NCI-H2196 (cell line): ENCODE measurements around the gene ASB11.

Experiments used
- DNase-seq: peaks from one replicate; lab custom pipeline; 2025; ENCODE audit not compliant: unreplicated experiment; lab: John Stamatoyannopoulos, UW

The ASB11 gene, protein sequence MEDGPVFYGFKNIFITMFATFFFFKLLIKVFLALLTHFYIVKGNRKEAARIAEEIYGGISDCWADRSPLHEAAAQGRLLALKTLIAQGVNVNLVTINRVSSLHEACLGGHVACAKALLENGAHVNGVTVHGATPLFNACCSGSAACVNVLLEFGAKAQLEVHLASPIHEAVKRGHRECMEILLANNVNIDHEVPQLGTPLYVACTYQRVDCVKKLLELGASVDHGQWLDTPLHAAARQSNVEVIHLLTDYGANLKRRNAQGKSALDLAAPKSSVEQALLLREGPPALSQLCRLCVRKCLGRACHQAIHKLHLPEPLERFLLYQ

DNA sequence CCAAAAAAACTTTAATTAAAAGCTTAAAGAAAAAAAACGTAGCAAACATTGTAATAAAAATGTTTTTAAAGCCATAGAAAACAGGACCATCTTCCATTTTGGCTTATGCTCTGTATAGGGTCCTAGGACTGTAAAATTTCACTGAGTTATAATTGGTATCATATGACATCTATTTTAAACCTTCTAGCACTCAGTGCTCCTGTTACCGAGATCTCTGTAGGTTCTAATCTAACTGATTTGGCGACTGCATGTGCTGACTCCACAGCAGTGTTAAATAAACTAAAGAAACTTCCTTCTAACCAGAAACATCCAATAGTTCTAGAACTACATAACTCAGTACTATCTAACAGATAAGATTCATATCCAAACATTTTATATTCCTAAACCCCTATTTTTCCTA, at the start of gene ASB11:
Gene ASB11, minus strand, starts transcription at position 132 of the 400 bp plus-strand sequence. Its CDS starts 35 bp downstream, at position 97.
- DNase-seq = no peak

DNA sequence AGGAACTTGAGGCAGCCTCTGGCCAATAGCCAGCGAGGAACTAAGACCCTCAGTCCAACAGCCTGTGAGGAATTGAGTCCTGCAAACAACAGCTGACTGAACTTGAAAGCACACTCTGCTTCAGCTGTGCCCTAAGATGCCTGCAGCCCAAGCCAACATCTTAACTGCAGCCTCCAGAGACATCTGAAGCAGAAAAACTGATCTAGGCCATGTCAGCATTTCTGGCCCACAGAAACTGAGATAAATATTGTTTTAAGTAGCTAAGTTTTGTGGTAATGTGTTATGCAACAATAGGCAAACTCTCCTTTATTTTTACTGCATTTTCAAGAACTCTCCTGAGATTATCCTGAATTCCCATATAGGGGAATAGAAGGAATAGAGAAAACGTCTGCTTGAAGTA, 44.3 kb upstream of the ASB11 start:
- no peak for DNase-seq

- DNase-seq = no peak
Observed at GRCh38 chrX:15358533-15358932, 43.1 kb upstream of the ASB11 start.

DNA sequence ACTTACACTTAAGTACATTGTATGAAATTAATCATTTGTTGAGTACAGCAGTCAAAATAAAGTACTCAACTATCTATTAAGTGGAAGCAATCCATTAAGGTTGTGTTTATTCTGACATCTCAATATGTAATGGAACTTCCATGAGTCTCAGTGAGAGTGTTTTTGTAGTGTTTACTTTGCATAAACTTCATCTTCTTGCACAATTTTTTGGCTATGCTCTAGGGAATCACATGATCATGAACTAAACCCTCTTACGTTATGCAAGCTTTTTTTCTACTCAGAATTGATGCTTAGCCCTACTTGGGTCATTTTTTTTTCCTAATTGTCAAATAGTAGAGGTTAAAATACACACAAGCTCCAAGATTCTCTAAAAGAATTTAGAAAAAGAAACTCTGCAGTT, 41.0 kb upstream of the ASB11 start:
- no peak for DNase-seq

DNA sequence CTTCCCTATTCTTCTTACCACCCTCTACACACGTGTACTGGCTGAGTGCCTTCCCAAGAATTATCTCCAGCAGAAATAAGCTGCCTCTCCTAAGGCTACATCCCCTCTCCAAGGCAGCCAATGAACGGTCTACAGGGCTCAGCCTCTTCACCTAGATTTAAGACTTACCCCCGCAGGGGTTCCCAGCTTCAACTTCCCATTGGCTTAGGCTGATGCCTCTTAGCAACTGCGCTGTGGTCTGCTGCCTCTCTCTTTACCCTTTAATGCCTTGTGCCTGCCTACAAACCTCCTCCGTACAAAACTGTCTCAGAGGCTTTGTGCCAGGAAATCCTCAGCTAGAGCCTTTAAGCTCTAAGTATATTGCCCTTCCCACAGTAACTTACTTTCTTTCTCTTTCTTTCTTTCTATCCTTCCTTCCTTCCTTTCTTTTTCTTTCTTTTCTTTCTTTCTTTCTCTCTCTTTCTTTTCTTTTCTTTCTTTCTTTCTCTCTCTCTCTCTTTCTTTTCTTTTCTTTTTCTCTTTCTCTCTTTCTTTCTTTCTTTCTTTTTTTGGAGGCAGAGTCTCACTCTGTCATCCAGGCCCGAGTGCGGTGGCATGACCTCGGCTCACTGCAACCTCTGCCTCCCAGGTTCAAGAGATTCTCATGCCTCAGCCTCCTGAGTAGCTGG, 35.0 kb upstream of the ASB11 start:
- DNase-seq = no peak

DNA sequence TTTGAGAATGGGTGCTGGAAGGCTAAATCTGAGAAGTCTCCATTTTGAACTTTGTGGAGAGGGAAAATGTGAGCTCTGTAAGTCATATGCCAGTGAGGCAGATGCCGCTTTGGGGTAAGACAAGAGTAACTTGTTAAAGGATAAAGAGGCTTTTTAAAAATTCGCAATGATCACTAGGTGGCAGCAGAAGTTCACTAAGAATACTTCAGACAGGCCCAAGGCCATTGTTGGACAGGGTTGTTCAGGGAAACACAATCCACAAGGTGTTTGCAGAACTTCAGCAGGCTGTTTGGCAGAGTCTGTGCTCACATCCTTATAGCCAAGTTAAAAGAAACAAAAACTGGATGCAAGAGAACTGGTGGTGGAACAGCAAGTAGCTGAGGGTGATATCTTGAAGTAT, 33.6 kb upstream of the ASB11 start:
- peak; percentile 69 for DNase-seq

GRCh38 chrX:15345976-15346375, 30.5 kb upstream of the ASB11 start:
- DNase-seq = no peak

DNA sequence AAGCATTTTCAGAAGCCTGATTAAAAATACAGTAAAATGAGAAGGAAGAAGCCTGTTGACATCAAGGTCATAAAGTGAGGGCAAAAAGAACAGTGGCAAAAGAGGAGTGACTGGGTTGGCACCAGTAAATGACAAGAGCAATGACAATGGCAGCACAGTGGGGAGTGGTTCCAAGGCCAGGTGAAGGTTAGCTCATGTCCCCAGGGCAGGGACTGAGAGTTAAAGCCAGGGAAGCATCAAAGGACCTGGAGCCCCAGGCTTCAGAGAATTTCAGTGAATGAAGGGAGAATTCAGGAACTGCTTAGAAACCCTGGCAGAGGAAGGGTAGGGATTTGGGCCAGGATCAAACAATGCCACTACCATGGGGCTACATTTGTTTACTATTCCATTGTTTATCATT, 28.7 kb upstream of the ASB11 start:
- no peak for DNase-seq

GRCh38 chrX:15343075-15343476, 27.6 kb upstream of the ASB11 start:
- no peak for DNase-seq

- DNase-seq = no peak
Observed at GRCh38 chrX:15340867-15341266, 25.4 kb upstream of the ASB11 start.

DNA sequence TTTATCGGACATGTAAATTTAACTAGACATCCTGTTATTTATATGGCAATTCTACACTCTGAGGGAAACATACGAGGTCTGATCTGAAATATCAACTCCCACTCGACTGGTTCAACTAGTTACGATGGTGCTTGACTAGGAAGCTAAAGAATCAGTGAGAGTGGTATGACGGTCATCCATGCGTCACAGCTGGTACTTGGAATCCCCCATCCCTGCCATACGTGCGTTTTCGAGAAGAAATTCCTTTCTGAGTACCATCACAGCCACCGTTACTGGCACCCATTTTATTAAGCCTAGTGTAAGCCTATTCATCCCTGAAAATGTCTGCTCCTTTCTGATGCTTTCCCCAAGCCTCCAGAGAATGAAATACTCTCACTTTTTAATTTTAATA, 20.6 kb upstream of the ASB11 start:
- peak; percentile 24 for DNase-seq

GRCh38 chrX:15335135-15336022, 19.9 kb upstream of the ASB11 start, which contains the start of gene PIGA:
PIGA (minus strand) TSS chrX:15335523; CDS start chrX:15331930, 3,593 bp downstream.
- peak; percentile 93 for DNase-seq

DNA sequence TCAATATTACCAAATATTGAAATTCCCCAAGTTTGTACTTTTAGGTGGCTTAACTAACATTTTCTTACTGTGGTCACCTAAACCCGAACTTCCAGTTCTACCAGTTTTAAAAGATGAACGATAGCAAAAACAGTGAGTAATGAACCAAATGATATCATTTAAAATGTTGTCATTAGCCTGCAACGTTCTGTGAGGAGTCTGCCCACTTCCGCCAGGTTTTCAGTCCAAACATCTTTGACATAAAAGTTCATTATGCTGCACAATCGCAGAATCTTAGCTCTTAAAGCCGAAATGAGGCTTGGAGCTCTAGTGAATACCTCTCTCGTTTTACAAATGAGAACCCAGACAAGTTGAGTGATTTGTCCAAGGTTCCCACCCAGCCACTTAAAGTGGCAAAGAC, 19.1 kb upstream of the ASB11 start:
- no peak for DNase-seq

DNA sequence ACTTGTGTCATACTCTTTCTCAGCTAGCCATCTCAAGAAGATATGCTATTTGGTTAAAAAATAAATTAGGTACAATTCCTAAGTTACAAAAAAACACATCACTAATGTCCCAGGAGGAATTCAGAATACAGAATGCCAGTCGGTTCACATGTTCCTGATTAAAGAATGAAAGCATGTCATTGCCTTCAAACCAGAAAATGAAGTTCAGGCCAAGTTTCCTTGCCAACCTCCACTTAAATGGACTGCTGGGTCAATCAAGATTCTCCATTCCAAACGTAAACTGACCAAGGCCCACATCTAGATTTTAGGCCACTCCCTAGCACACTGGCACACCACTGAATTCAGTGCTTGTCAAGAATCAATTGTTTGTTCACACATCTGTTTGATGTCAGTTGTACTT, 13.4 kb upstream of the ASB11 start:
- no peak for DNase-seq

GRCh38 chrX:15328131-15328530, 12.7 kb upstream of the ASB11 start:
- DNase-seq = no peak

GRCh38 chrX:15322472-15322871, 7.0 kb upstream of the ASB11 start:
- DNase-seq = no peak

DNA sequence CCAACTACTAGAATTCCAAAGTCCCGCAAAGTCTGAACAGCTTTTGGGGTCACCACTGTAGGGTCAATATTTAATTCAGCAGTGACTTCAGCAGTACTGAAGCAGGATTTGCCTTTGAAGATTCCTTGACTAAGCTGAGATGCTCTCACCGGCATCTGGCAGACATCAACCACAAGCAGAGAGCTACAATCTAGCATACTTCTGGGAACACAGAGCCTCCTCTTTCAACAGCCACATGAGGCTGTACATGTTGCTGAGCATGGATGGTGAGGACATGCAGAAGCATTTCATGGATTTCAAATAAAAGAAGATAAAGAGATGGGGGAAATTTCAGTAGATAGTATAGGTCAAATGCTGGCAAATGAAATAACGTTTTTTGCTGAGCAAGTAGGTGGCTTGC, 6.6 kb upstream of the ASB11 start:
- DNase-seq = no peak

DNA sequence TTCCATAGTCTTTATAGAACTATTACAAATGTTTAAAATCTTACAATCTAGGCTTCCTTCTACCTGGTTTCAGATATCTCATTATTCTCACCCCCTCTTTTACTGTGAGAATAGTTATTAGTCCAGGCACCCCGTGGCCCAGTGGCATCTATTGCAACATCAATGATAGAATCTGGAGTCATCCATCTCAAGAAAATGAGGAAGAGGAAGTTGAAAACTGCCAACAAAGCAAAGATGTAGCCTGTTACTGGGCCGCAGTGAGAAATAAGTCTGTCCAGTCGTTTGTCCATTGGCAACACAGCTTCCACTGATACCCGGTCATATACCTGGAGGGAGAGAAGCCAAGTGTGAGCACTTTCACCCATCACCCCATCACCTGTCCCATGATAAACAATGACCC, 6.0 kb upstream of the ASB11 start:
- no peak for DNase-seq

GRCh38 chrX:15320297-15320696, 4.9 kb upstream of the ASB11 start:
- no peak for DNase-seq

GRCh38 chrX:15319075-15319474, 3.6 kb upstream of the ASB11 start:
- DNase-seq = no peak

DNA sequence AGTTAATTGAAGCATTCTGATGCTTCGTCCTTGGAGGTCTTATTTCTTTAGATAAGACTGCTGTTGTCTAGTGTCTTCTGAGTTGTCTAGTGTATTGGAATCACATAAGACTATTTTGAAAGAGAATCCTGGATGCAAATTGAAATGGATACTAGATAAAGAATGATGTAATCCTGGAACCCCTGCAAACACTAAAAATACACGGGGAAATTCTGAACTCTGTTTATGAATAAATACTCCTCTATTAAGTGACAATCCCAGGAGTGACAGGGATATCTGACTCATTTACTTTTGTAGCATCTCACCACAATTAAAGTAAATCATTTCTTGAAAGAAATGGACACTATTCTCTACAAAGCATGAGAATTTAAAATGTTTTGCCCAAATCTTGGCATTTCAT, 968 bp downstream of the ASB11 start:
- no peak for DNase-seq

DNA sequence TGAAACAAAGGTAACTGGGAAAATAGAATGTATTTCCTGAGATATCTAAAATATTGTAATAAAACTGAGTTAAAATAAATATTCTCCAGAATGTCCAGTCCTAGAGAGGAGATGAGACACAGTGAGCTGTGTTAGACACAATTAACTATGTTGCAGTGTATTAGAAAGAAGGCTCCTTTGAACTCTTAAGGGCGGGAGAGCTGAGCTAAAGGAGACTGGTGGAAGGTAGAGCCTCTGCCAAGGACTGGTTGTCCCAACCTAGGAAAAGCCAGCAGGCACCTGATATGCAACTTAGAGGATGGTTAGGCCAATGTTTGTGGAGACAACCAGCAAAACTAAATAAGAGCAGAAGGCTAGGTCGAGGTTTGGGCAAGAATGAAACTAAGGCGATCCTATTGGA, 4.3 kb downstream of the ASB11 start:
- no peak for DNase-seq
